Lower lobe of right lung (tissue), 2 donors: Measurements from ENCODE around the gene PCDHGC3. TPM values are rescaled to one million over a fixed set of nuclear protein-coding genes. Genes with fewer than 3 reads are reported as not detected.
A peak's percentile ranks its signal among the peaks of the same experiment; 100 is the strongest.

Experiments used
- ATAC-seq, 2 donors: fragments of 200-7000 bp; cut with Tn5 transposase; one replicate each; pipeline ENCODE4 v1.9.1; 2020 to 2022; ENCODE audit warnings: mild to moderate bottlenecking in 2 of 2, moderate library complexity in 2 of 2
- DNase-seq: peaks from one replicate; pipeline ENCODE4 v3.0.0-alpha.2; 2020
- H3K27ac ChIP-seq: fragments of 200-600 bp; one replicate; pipeline ENCODE4 v1.8.0; 2022
- H3K27me3 ChIP-seq: fragments of 200-600 bp; one replicate; pipeline ENCODE4 v1.8.0; 2022; ENCODE audit warnings: low read depth
- H3K36me3 ChIP-seq: fragments of 200-600 bp; one replicate; pipeline ENCODE4 v1.8.0; 2022; ENCODE audit warnings: mild to moderate bottlenecking
- H3K4me1 ChIP-seq: fragments of 200-600 bp; one replicate; pipeline ENCODE4 v1.8.0; 2022
- H3K4me3 ChIP-seq: fragments of 200-600 bp; one replicate; pipeline ENCODE4 v1.8.0; 2022; ENCODE audit warnings: mild to moderate bottlenecking
- H3K9me3 ChIP-seq: fragments of 200-600 bp; one replicate; pipeline ENCODE4 v1.8.0; 2022
- CTCF ChIP-seq: fragments of 200-600 bp; IDR thresholded peaks from one replicate; pipeline ENCODE4 v1.8.0; 2022; ENCODE audit warnings: antibody characterized with exemption, mild to moderate bottlenecking
- intact Hi-C: fragments of 100-400 bp; cut with DNase I; formaldehyde crosslinking; loops from one replicate; pipeline ENCODE4 v1.11.0; 2022
- total RNA-seq: library from RNA; stranded (reverse); fragmentation: NEBNext Ultra II Directional; extraction: Animal tissue kit (Norgen Biotek cat#: 25700); gene quantifications from one replicate; pipeline ENCODE4 v1.2.1, GENCODE V29; 2021
- donor health status: DM: no; HTN: yes; CAD: no; lungs with severe emphysema.

PCDHGC3 gene
- total RNA-seq, 1 donor from 2014 or later, result 82.4 TPM

DNA sequence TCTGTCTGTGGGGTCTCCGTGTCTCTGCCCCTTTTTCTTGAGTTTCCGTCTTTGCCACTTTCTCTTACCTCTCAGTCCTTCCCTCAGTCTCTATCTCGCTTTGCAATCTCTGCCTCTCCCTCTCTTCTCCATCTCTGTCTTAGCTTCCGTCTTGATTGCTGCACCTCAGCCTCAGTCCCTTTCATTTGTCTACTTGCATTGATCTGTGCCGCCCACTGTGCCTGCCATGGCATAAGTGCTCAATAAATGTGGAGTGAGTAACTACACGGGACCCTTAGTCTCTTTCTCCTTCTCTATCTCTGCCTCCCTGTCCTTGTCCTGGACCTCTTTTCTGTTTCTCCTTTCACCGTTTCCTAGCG, 19.7 kb downstream of the PCDHGC3 start:
- Histone ChIP-seq H3K27ac (peak overlapping the region; percentile 52), H3K9me3 (no peaks in the 10 kb centered on the region), H3K4me1 (peaks cover 18% of the 10 kb centered on the region), H3K36me3 (peaks cover 15% of the 10 kb centered on the region), H3K4me3 (no peak overlapping the region), H3K27me3 (peaks cover 23% of the 10 kb centered on the region)
- DNase-seq (no peak), ATAC-seq (no peak)
- TF ChIP-seq CTCF, result no peak
- intact Hi-C loops, result no loop called here

- Histone ChIP-seq H3K27me3 (peaks cover 17% of the 10 kb centered on the region), H3K4me3 (no peak overlapping the region), H3K27ac (no peak overlapping the region), H3K4me1 (peaks cover 18% of the 10 kb centered on the region), H3K9me3 (no peaks in the 10 kb centered on the region), H3K36me3 (peaks cover 12% of the 10 kb centered on the region)
- ATAC-seq (no peak), DNase-seq (no peak)
- intact Hi-C loops, result no loop called here
- no peak for TF ChIP-seq CTCF
Observed at GRCh38 chr5:141496038-141496437, 20.3 kb downstream of the PCDHGC3 start.

DNA sequence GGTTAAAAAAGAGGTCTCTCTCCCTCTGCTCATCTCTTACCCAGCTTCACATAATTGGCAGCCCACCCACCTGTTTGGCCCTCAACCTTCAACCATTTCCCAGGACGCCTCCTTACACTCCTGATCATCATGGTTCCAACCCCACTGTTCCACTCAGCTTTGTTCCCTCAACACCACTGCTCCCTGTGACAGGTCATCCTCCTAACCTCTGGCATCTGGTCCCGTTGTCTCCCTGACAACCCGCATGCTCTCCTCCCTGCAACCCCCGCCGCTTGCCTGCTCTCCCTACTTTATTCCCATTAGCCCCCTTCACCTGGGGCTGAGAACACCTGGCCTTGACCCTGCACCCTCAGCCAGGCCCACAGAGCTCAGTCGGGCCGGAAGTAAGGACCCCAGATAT, 26.0 kb downstream of the PCDHGC3 start:
- H3K27ac ChIP-seq, result no peak overlapping the region
- H3K9me3 ChIP-seq, result no peaks in the 10 kb centered on the region
- TF ChIP-seq CTCF, result no peak
- H3K4me1 ChIP-seq, result peaks cover 3% of the 10 kb centered on the region
- no peak overlapping the region for H3K4me3 ChIP-seq
- DNase-seq, result no peak
- H3K27me3 ChIP-seq, result no peaks in the 10 kb centered on the region
- intact Hi-C loops, result no loop called here
- H3K36me3 ChIP-seq, result peaks cover 30% of the 10 kb centered on the region
- ATAC-seq, result no peak

DNA sequence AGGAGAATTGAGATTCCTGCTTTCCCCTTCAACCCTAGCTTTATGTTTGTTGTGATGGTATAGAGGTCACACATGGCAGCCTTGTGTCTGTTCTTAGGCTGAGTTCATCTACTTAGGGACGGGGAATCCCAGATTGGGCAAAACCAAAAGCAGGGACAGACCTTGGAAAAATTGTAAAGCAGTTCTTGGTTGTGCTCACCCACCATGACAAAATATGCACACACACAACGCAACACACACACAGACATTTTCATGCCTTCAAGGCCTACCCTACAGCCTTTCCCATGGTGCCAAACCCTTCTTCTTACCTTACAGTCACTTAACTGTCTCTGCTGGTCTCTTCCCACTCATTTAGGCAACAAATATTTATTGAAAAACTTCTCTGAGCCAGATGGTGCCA, 27.9 kb downstream of the PCDHGC3 start:
- no peak for TF ChIP-seq CTCF
- ATAC-seq, result no peak
- no peak for DNase-seq
- H3K36me3 ChIP-seq, result peaks cover 36% of the 10 kb centered on the region
- no peaks in the 10 kb centered on the region for H3K9me3 ChIP-seq
- H3K27me3 ChIP-seq, result no peaks in the 10 kb centered on the region
- no peak overlapping the region for H3K4me3 ChIP-seq
- no peak overlapping the region for H3K27ac ChIP-seq
- H3K4me1 ChIP-seq, result peaks cover 21% of the 10 kb centered on the region
- intact Hi-C loops, result no loop called here

GRCh38 chr5:141504216-141504615, 28.4 kb downstream of the PCDHGC3 start:
- DNase-seq (no peak), ATAC-seq (no peak)
- H3K4me1 ChIP-seq, result peaks cover 25% of the 10 kb centered on the region
- H3K27ac ChIP-seq, result no peak overlapping the region
- intact Hi-C loops, result no loop called here
- H3K9me3 ChIP-seq, result no peaks in the 10 kb centered on the region
- H3K36me3 ChIP-seq, result peaks cover 36% of the 10 kb centered on the region
- no peak overlapping the region for H3K4me3 ChIP-seq
- H3K27me3 ChIP-seq, result no peaks in the 10 kb centered on the region
- TF ChIP-seq CTCF, result no peak
